NCI-H526 (cell line): Measurements from ENCODE around the gene LHFPL6.

Experiments
- DNase-seq, 2 experiments: peaks; one replicate each; lab custom pipeline; 2025; lab: John Stamatoyannopoulos, UW

LHFPL6 gene

GRCh38 chr13:39381456-39381855 is 221.5 kb downstream of the LHFPL6 start:
- no peak for DNase-seq

GRCh38 chr13:39379667-39380655 is 223.0 kb downstream of the LHFPL6 start:
- no peak for DNase-seq

GRCh38 chr13:39379118-39379517 is 223.9 kb downstream of the LHFPL6 start:
- DNase-seq: no peak

- no peak for DNase-seq
Observed at GRCh38 chr13:39378306-39378705, 224.7 kb downstream of the LHFPL6 start.

DNA sequence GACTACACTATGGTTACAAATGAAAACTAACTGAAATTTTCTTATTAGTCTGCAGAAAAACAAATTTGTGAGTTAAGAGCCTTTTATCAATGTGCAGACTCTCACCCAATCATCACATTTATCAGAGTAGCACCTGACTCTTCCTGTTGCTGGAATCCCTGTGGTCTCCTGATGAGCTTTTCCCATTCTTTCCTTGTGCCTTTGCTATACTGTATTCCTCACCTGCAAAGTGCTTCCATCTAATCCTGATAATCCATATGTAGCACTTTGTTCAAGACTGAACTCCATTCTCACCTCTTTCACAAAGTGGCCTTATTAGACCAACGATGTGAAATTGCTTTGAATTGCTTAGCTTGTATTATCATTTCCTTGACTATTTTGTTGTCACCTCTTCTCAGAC is 225.3 kb downstream of the LHFPL6 start:
- no peak for DNase-seq

DNA sequence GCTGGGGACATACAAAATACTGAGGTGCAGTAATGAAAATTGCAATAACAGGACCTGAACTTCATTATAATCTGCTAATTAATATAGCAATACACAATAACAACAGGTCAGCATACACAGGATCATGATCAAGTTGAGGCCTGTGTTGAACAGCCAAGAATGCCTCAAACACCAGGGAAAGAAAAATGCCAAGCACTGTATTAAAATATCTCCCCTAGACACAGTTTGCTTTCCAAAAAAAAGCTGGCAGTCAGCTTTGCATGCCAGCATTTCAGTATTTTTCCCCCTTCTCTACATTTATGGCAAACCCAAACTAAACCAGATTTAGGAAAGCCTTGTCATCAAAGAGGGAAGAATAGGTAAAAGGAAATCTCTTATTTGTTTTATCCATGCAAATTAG is 226.9 kb downstream of the LHFPL6 start:
- peak in 1 of 2 experiments; percentile 63 for DNase-seq

DNA sequence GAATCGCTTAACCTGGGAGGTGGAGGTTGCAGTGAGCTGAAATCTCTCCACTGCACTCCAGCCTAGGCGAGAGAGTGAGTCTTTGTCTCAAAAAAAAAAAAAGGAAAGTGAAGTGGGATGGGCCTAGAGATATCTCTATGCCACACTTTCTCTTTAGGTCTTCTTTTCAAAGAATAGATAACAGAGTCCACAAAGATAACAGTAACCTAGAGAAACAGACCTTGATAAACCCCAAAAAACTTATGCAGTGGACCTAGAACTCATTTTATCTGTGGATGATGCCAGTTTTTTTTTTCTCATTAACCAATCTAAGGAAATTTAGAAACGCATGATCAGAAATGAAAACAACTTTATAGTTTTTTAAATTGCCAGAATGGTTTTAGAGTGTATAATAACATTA is 227.4 kb downstream of the LHFPL6 start:
- no peak for DNase-seq

- DNase-seq: no peak
Observed at GRCh38 chr13:39374741-39375189, 228.2 kb downstream of the LHFPL6 start.

GRCh38 chr13:39373145-39373544 is 229.8 kb downstream of the LHFPL6 start:
- DNase-seq: peak in 1 of 2 experiments; percentile 75

GRCh38 chr13:39371706-39372105 is 231.3 kb downstream of the LHFPL6 start:
- DNase-seq: no peak

DNA sequence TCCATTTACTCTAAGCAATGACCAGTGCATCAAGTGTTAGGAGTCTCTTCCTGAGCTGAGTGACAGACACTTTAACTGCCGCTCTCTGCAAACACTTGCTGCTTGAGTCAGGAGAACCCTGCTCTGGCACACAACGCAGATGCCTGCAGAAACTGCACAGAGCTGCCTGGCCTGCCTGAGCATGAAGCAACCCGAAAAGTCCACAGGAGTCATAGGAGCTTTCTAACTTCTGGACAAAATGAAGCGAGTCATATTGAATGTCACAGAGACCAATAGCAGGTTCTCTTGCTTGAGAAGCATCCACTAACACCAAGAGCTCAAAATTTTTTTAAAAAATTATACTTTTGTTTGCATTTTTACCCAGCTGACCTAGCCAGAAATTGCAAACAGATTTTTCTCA is 232.4 kb downstream of the LHFPL6 start:
- peak in 1 of 2 experiments; percentile 20 for DNase-seq

GRCh38 chr13:39370048-39370447 is 232.9 kb downstream of the LHFPL6 start:
- no peak for DNase-seq

GRCh38 chr13:39369161-39369890 is 233.7 kb downstream of the LHFPL6 start:
- no peak for DNase-seq

GRCh38 chr13:39365879-39366278 is 237.1 kb downstream of the LHFPL6 start:
- no peak for DNase-seq

- DNase-seq: peak; percentile 91 to 92
Observed at GRCh38 chr13:39364947-39365468, 238.0 kb downstream of the LHFPL6 start.

DNA sequence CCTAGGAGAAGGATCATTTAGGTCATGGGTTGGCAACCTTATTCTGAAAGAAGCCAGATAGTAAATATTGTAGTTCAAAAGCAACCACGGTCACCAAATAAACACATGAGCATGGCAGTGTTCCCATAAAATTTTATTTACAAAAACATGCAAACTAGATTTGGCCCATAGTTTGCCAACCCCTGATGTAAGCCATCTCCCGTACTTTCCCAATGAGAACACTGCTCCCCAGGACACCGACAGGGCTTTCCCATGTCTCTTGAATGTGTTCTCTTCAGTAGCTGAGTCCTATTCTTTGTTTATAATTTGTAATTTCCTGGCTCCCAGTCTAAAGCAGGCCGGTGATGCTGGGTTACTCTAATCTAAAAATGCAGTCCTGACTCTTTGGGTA is 239.6 kb downstream of the LHFPL6 start:
- DNase-seq: no peak

- DNase-seq: peak in 1 of 2 experiments; percentile 11
Observed at GRCh38 chr13:39362652-39363381, 240.2 kb downstream of the LHFPL6 start.

DNA sequence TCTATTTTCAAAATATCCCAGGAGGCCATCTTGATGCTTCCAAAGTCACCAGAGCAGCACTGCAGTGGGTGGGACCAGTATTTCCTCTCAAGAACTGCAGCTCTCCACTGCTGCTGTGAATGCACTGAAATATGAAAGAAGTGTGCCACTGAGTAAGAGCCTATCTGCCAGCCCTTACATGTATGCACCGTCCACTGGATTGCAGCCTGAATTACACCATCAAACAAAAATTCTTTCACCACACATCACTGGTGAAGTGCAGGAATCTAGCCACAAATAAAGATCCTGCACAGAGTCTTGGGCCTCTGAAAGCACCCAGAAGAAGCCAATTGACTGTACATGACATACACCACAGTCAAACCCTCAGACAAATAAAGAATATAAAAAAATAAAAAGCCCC is 249.0 kb downstream of the LHFPL6 start:
- no peak for DNase-seq

- DNase-seq: no peak
Observed at GRCh38 chr13:39350461-39350881, 252.5 kb downstream of the LHFPL6 start.

DNA sequence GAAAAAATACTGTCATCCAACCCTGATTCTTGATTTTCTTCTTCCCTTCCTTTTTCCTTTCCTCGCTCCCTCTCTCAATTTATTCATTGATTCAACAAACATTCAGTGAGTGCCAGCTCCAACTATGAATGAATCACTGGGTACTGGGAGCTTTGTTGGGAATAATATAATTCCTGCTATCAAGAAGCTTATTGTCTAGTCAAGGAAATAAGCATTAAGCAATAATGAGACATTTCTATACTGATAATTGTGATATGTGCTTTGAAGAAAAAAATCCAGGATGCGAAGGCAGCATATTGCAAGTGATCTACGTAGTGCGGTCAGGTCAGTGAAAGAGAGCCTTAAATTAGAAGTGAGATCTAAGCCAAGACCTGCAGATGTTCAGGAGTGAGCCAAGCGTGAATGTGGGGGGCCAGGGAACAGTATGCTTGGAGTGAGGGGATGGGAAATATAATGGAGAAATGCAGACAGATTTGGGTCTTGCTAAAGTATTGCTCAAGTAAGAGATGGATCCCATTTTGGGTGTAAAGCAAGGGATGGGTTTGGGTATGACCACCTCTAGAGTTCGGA is 253.5 kb downstream of the LHFPL6 start:
- DNase-seq: no peak
